Mesothelial cell of epicardium (in vitro differentiated cells): ENCODE data around the gene SMARCE1. TPM values are rescaled to one million over a fixed set of nuclear protein-coding genes. Genes with fewer than 3 reads are reported as not detected.

ENCODE experiments used
- DNase-seq, 2 experiments: peaks; one replicate each; pipeline ENCODE4 v3.0.0; 2021; ENCODE audit warnings: low spot score in 2 of 2; ENCODE audit not compliant: unreplicated experiment in 2 of 2
- H3K27ac Mint-ChIP-seq: 2 replicates; pipeline ENCODE4 v1.8.0; 2021; ENCODE audit warnings: mixed read lengths
- H3K27me3 Mint-ChIP-seq: 2 replicates; pipeline ENCODE4 v1.8.0; 2021; ENCODE audit warnings: low read depth, mixed read lengths
- H3K36me3 Mint-ChIP-seq: 2 replicates; pipeline ENCODE4 v1.8.0; 2021; ENCODE audit warnings: mixed read lengths
- H3K4me1 Mint-ChIP-seq: 2 replicates; pipeline ENCODE4 v1.8.0; 2021; ENCODE audit warnings: mixed read lengths
- H3K4me3 Mint-ChIP-seq: 2 replicates; pipeline ENCODE4 v1.8.0; 2021; ENCODE audit warnings: mild to moderate bottlenecking, moderate library complexity, mixed read lengths
- H3K9me3 Mint-ChIP-seq: 2 replicates; pipeline ENCODE4 v1.8.0; 2021; ENCODE audit warnings: mixed read lengths
- total RNA-seq: library from RNA; stranded (reverse); gene quantifications from 3 replicates; pipeline ENCODE4 v1.2.1, GENCODE V29; 2021
- TF ChIP-seq, protein P1 (sequence below): fragments of 200-600 bp; sonication (generic); IDR thresholded peaks from one replicate; pipeline ENCODE4 v1.5.0; 2021; ENCODE audit warnings: antibody characterized with exemption; ENCODE audit not compliant: unreplicated experiment

Gene SMARCE1
- total RNA-seq: 162 to 163 TPM (median 162 TPM) in 3 replicates

- peaks cover 12% of the 10 kb centered on the region for H3K36me3 Mint-ChIP-seq
These were observed at the start of gene SMARCE1 for GRCh38 chr17:40647624-40648383. TSS of gene SMARCE1 (minus strand) at chr17:40647818. CDS start at chr17:40645802, 2,016 bp downstream.

GRCh38 chr17:40697297-40697696 lies 49.7 kb upstream of the SMARCE1 start:
- peak overlapping the region; percentile 15 for H3K4me3 Mint-ChIP-seq
- no peak for DNase-seq
- no peaks in the 10 kb centered on the region for H3K36me3 Mint-ChIP-seq
- no peaks in the 10 kb centered on the region for H3K9me3 Mint-ChIP-seq
- H3K4me1 Mint-ChIP-seq: peaks cover 51% of the 10 kb centered on the region
- peaks cover 2% of the 10 kb centered on the region for H3K27me3 Mint-ChIP-seq
- peak overlapping the region; percentile 62 for H3K27ac Mint-ChIP-seq
- TF ChIP-seq, protein P1, sequence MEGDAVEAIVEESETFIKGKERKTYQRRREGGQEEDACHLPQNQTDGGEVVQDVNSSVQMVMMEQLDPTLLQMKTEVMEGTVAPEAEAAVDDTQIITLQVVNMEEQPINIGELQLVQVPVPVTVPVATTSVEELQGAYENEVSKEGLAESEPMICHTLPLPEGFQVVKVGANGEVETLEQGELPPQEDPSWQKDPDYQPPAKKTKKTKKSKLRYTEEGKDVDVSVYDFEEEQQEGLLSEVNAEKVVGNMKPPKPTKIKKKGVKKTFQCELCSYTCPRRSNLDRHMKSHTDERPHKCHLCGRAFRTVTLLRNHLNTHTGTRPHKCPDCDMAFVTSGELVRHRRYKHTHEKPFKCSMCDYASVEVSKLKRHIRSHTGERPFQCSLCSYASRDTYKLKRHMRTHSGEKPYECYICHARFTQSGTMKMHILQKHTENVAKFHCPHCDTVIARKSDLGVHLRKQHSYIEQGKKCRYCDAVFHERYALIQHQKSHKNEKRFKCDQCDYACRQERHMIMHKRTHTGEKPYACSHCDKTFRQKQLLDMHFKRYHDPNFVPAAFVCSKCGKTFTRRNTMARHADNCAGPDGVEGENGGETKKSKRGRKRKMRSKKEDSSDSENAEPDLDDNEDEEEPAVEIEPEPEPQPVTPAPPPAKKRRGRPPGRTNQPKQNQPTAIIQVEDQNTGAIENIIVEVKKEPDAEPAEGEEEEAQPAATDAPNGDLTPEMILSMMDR: no peak

More at GRCh38 chr17:40647624-40648383, at the start of gene SMARCE1:
- H3K4me1 Mint-ChIP-seq: peaks cover 37% of the 10 kb centered on the region
- peak; percentile 60 to 80 for DNase-seq
- peak within 1 kb of the TSS; percentile 95 for H3K27ac Mint-ChIP-seq
- TF ChIP-seq, protein P1: no peak
- H3K9me3 Mint-ChIP-seq: no peaks in the 10 kb centered on the region
- H3K4me3 Mint-ChIP-seq: peak within 1 kb of the TSS; percentile 79
- no peaks in the 10 kb centered on the region for H3K27me3 Mint-ChIP-seq

DNA sequence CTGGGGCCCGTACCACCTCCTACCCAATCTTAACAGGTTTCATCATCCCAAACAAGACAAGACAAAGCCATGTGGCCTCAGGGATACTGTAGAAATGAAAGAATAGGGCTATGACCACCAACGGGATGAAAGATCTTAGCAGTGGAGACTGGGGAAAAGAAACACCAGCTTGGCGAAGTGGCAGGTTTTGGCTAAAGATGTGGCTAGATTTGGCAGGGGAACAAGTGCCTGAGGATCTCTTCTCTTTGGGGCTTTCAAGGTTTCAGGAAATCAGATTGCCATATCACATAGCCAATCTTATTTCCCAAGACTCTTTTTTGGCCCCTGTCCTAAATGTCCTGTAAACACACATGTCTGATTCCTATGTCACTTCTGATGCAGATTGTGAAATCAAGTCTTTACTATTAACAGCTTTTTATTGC lies 49.0 kb upstream of the SMARCE1 start:
- H3K27me3 Mint-ChIP-seq: peaks cover 2% of the 10 kb centered on the region
- DNase-seq: no peak
- no peak overlapping the region for H3K27ac Mint-ChIP-seq
- H3K4me1 Mint-ChIP-seq: peaks cover 45% of the 10 kb centered on the region
- no peaks in the 10 kb centered on the region for H3K36me3 Mint-ChIP-seq
- H3K9me3 Mint-ChIP-seq: no peaks in the 10 kb centered on the region
- H3K4me3 Mint-ChIP-seq: no peak overlapping the region
- TF ChIP-seq, protein P1: no peak

DNA sequence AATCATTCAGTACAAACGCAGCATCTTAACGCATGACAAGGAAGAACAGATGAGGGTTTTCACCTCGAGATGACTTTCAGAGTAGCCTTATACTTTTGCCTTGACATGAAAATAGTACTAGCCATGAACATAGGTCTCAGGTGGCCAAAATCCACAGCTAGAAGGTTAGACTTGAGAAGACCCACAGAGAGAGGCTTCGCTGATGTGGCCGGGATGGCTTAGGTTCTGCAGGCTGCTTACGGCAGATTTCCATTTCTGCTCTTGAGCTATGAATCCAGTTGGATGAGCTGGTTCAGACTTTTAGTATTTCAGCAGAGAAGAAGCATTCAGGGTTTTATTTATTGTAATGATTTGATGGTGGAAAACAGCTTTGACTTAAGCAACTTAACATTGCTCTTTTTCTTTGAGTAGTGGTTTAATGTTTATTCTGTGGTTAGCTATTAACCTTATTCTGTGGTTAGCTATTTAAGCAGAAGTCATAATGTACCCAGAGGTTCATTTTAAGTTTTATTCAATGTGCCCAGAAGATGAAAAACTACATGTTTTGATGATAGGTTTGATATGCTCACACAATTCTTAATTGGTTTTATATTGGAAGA lies 48.4 kb upstream of the SMARCE1 start:
- Mint-ChIP-seq H3K36me3 (no peaks in the 10 kb centered on the region), H3K27ac (peak overlapping the region; percentile 32), H3K27me3 (peaks cover 2% of the 10 kb centered on the region), H3K4me1 (peaks cover 43% of the 10 kb centered on the region), H3K4me3 (no peak overlapping the region), H3K9me3 (no peaks in the 10 kb centered on the region)
- TF ChIP-seq, protein P1: no peak
- DNase-seq: no peak

- TF ChIP-seq, protein P1: no peak
- Mint-ChIP-seq H3K4me3 (no peak overlapping the region), H3K36me3 (no peaks in the 10 kb centered on the region), H3K9me3 (no peaks in the 10 kb centered on the region), H3K27ac (peak overlapping the region; percentile 66), H3K27me3 (peaks cover 2% of the 10 kb centered on the region), H3K4me1 (peaks cover 37% of the 10 kb centered on the region)
- no peak for DNase-seq
These were observed 47.0 kb upstream of the SMARCE1 start for GRCh38 chr17:40694584-40694983.
